Panc1 (cell line): ENCODE results near the gene JDP2.

Source experiments
- POLR2AphosphoS5 ChIP-seq: IDR thresholded peaks from 2 replicates; pipeline ENCODE4 v1.6.1; 2012; ENCODE audit warnings: mild to moderate bottlenecking, low read depth, low read length, moderate library complexity
- REST ChIP-seq, 2 experiments: IDR thresholded peaks; 2 replicates each; pipeline ENCODE4 v1.6.1; 2011 to 2012; ENCODE audit warnings: low read depth in 2 of 2, control low read depth in 1 of 2, low read length in 1 of 2, mild to moderate bottlenecking in 1 of 2, moderate library complexity in 1 of 2; ENCODE audit not compliant: insufficient read depth in 1 of 2
- SIN3A ChIP-seq: IDR thresholded peaks from 2 replicates; pipeline ENCODE4 v1.6.1; 2012; ENCODE audit warnings: low read depth, mild to moderate bottlenecking, low read length, moderate library complexity, borderline replicate concordance; ENCODE audit not compliant: insufficient read depth
- TCF7L2 ChIP-seq: IDR thresholded peaks from 2 replicates; pipeline ENCODE4 v1.6.1; 2011; ENCODE audit warnings: mild to moderate bottlenecking, low read depth, low read length, inconsistent platforms
- TF ChIP-seq, protein P1 (sequence below): fragments of 450-650 bp; IDR thresholded peaks from 2 replicates; pipeline ENCODE4 v1.5.1; 2017; ENCODE audit warnings: mild to moderate bottlenecking

- TF ChIP-seq, protein P1, sequence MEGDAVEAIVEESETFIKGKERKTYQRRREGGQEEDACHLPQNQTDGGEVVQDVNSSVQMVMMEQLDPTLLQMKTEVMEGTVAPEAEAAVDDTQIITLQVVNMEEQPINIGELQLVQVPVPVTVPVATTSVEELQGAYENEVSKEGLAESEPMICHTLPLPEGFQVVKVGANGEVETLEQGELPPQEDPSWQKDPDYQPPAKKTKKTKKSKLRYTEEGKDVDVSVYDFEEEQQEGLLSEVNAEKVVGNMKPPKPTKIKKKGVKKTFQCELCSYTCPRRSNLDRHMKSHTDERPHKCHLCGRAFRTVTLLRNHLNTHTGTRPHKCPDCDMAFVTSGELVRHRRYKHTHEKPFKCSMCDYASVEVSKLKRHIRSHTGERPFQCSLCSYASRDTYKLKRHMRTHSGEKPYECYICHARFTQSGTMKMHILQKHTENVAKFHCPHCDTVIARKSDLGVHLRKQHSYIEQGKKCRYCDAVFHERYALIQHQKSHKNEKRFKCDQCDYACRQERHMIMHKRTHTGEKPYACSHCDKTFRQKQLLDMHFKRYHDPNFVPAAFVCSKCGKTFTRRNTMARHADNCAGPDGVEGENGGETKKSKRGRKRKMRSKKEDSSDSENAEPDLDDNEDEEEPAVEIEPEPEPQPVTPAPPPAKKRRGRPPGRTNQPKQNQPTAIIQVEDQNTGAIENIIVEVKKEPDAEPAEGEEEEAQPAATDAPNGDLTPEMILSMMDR, result no peak
- TF ChIP-seq POLR2AphosphoS5 (no peak), REST (IDR thresholded peaks at IDR 0.05; ENCODE audit: insufficient read depth in 1 of 2, low read depth in 2 of 2, low read length in 1 of 2) (no peak), SIN3A (no peak), TCF7L2 (no peak)
Measured at GRCh38 chr14:75392686-75393641, 34.9 kb upstream of the JDP2 start.
